NCI-H774 (cell line): ENCODE data around the gene NR1I3.

ENCODE experiments used
- DNase-seq: peaks from one replicate; lab custom pipeline; 2025; lab: John Stamatoyannopoulos, UW

The NR1I3 gene

DNA sequence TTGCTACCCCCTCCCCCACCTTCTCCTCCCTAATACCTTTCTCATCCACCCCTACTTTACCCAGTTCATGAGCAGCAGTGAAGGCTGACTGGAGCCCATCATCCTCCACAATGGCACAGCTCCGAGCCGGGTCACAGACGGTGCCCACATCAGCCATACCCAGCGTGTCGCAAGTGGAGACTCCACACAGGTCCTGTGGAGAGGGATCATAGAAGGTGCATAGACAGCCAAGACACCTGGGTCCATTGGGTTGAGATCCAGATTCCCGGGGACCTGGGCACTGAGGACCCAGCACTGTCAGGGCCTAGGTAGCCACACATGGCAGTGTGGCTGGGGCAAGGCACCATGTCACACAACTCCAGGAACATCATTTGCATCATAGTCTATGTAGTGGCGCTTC lies 41.9 kb downstream of the NR1I3 start:
- DNase-seq: no peak

DNA sequence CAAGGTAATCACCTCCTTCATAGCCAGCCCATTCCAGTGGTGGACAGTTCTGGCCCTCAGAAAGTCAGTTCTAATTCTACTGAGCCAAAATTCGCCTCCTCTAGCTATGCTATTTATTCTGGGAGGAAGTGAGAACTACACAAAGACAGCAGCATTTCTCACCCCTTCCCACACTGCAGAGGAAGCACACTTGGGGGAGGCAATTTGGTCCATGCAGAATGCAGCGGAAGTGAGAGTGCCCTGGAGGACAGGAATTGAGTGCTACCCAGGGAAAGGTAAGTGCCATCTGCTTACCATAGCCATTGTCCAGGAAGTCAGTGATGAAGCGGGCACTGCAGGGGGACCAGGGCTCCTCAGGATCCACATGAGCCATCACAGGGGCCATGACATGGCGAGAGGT lies 42.8 kb downstream of the NR1I3 start:
- DNase-seq: no peak

GRCh38 chr1:161193561-161194235 lies 44.3 kb downstream of the NR1I3 start:
- no peak for DNase-seq

- peak; percentile 35 for DNase-seq
These were observed 45.2 kb downstream of the NR1I3 start for GRCh38 chr1:161192476-161193465.

GRCh38 chr1:161191971-161192370 lies 46.0 kb downstream of the NR1I3 start:
- no peak for DNase-seq

DNA sequence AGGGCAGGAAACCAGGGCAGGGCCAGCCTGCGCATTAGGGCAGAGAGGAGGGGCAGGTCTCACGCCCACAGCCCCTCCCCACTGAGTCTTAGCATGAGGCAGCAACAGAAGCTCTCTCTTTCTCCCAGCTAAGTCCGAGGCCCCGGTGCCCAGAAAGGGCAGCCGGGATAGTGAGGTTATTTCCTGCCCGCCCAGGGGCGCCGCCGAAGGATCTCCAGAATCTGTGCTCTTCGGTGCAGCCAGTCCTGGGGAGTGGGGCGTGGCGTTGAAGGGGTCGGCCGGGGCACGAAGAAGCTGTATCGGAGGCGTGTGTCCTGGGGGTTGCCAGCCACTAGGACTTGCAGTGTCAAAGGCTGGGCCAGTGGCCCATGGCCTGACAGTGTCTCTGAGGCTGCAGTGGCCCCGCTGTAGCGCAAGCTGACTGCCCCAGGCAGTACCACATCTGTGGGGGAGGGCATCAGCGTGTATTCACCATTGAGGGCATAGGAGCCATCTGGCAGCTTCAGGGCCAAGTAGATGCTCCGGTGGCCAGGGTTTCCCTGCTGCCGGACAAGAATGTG lies 47.0 kb downstream of the NR1I3 start:
- DNase-seq: no peak

- DNase-seq: no peak
These were observed 49.0 kb downstream of the NR1I3 start for GRCh38 chr1:161189036-161189435.

DNA sequence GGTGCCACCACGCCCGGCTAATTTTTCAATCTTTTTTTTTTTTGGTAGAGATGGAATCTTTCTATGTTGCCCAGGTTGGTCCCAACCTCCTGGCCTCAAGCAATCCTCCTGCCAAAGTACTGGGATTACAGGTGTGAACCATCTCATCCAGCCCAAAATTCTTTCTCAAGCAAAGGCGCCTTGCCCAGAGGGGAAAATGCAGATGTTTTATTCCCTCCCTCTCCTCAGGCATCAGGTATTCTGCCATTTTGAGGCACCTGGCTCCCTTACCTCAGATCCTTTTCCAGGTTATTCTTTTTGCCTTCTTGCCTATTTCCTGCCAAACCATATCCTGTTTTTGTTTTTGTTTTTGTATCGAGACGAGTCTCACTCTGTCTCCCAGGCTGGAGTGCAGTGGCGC lies 49.6 kb downstream of the NR1I3 start:
- DNase-seq: no peak

- no peak for DNase-seq
These were observed 50.7 kb downstream of the NR1I3 start for GRCh38 chr1:161187311-161187710.

GRCh38 chr1:161185732-161186311 lies 52.2 kb downstream of the NR1I3 start:
- no peak for DNase-seq

DNA sequence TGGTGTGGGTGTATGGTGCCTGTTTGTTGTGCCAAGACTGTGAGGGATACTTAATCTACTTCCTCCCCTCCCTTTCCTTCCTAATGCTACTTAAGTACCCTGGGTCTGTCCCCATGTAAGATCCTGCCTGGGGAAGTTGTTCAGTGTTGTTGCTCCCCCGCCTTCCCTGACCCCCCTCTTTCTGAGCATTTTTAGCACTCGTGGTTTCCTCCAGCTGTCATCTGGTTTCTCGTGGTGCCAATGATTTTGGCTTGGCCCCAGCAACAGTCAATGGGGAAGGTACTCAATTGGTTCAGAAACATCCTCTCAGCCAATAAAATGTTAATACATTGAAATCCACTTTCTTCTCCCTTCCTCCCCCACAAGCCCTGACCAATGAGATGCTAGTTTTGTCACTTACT lies 52.7 kb downstream of the NR1I3 start:
- DNase-seq: no peak

- no peak for DNase-seq
These were observed 55.8 kb downstream of the NR1I3 start for GRCh38 chr1:161182214-161182613.

GRCh38 chr1:161180639-161181038 lies 57.4 kb downstream of the NR1I3 start:
- no peak for DNase-seq

- DNase-seq: no peak
These were observed 58.3 kb downstream of the NR1I3 start for GRCh38 chr1:161179698-161180097.
